DND-41 (cell line): ENCODE results near the gene SIGLEC6.

Experiments used
- EZH2 ChIP-seq: IDR thresholded peaks from 3 replicates; pipeline ENCODE4 v1.6.1; 2012; ENCODE audit warnings: borderline replicate concordance, low read depth, mild to moderate bottlenecking, moderate library complexity, low read length, inconsistent platforms; ENCODE audit not compliant: severe bottlenecking
- TF ChIP-seq, protein P1 (sequence below): IDR thresholded peaks from 2 replicates; pipeline ENCODE4 v1.5.1; 2012; ENCODE audit warnings: borderline replicate concordance, low read length, moderate library complexity, mild to moderate bottlenecking; ENCODE audit not compliant: poor library complexity, severe bottlenecking; ENCODE audit errors: extremely low read depth

DNA sequence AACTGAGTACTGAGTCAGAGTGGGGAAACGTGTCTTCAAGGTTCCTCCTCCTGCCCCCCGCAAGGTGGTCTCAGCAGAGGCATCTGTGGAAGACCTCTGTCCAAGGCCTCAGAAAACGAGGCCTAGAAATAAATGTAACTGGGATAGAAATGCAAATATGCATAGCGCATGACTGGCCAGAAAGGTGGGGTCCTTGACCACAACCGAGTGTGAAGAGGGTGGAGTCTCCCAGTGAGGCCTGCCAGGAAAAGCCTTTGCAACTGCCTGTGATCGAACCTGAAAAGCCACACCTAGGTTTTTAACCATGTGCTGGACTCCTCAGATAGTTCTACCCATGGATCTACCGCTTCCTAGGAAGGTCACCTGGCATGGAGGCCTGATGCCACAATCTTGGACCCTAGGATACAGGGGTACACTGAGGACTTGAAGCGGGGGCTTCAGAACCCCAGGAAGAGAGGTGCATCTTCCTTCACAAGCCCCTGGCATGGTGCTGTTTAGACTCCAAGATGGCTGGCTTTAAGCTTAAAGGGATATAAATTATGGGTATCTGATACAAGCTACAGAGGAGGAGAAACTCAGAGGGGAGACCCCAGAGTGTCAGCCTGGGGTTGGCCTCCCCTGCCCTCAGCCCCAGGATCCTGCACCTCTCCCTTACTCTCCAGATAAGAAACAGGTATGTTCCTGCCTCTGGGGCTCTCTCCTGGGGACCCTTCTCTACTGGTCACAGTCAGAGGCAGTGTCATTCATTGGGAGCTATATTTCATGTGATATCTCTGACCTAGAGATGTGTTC lies 18.3 kb upstream of the SIGLEC6 start:
- TF ChIP-seq EZH2 = no peak
- TF ChIP-seq, protein P1, sequence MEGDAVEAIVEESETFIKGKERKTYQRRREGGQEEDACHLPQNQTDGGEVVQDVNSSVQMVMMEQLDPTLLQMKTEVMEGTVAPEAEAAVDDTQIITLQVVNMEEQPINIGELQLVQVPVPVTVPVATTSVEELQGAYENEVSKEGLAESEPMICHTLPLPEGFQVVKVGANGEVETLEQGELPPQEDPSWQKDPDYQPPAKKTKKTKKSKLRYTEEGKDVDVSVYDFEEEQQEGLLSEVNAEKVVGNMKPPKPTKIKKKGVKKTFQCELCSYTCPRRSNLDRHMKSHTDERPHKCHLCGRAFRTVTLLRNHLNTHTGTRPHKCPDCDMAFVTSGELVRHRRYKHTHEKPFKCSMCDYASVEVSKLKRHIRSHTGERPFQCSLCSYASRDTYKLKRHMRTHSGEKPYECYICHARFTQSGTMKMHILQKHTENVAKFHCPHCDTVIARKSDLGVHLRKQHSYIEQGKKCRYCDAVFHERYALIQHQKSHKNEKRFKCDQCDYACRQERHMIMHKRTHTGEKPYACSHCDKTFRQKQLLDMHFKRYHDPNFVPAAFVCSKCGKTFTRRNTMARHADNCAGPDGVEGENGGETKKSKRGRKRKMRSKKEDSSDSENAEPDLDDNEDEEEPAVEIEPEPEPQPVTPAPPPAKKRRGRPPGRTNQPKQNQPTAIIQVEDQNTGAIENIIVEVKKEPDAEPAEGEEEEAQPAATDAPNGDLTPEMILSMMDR = no peak
